ENCODE measurements around the gene ZBTB42.

GRCh38 chr14:104751539-104752422 lies 49.1 kb upstream of the ZBTB42 start:
- TF ChIP-seq CTCF (IDR thresholded peaks at IDR 0.05) (no peak), EP300 (IDR thresholded peaks at IDR 0.05) (no peak), POLR2A (IDR thresholded peaks at IDR 0.05) (no peak)

Data from ovary (tissue), 3 donors.